Kidney (tissue), 14 donors: ENCODE measurements around the gene TEAD3. TPM values are rescaled to one million over a fixed set of nuclear protein-coding genes. Genes with fewer than 3 reads are reported as not detected.
A peak's percentile ranks its signal among the peaks of the same experiment; 100 is the strongest.

ENCODE experiments used
- DNase-seq, 5 donors: peaks; one replicate each; pipeline ENCODE4 v3.0.0-alpha.2; 2013 to 2020
- FAIRE-seq: peaks from 2 replicates; lab custom pipeline; 2012; peaks lifted over from hg19 to GRCh38; lab: Jason Lieb, UNC
- H3K27ac ChIP-seq, 2 donors: one replicate each; pipeline ENCODE4 v1.7.0; 2013; ENCODE audit warnings: low read depth in 2 of 2, low read length in 2 of 2, inconsistent platforms in 1 of 2
- H3K27me3 ChIP-seq: one replicate; pipeline ENCODE4 v1.7.1; 2013; ENCODE audit warnings: low read length, inconsistent platforms; ENCODE audit not compliant: control insufficient read depth, insufficient read depth
- H3K36me3 ChIP-seq, 3 donors: one replicate each; pipeline versions ENCODE4 v1.7.0 to v1.7.1; 2013; ENCODE audit warnings: low read length in 3 of 3, control low read depth in 1 of 3, inconsistent platforms in 1 of 3; ENCODE audit not compliant: insufficient read depth in 3 of 3, control insufficient read depth in 2 of 3
- H3K4me1 ChIP-seq, 3 donors: one replicate each; pipeline versions ENCODE4 v1.7.0 to v1.7.1; 2013; ENCODE audit warnings: low read length in 3 of 3, inconsistent platforms in 1 of 3, low read depth in 1 of 3; ENCODE audit not compliant: control insufficient read depth in 2 of 3, insufficient read depth in 2 of 3
- H3K4me3 ChIP-seq, 3 donors: one replicate each; pipeline versions ENCODE4 v1.7.0 to v1.8.1; 2013; ENCODE audit warnings: low read length in 3 of 3, control low read depth in 1 of 3, inconsistent platforms in 1 of 3
- H3K9ac ChIP-seq, 3 donors: one replicate each; pipeline versions ENCODE4 v1.7.0 to v1.7.1; 2013; ENCODE audit warnings: low read length in 3 of 3, control low read depth in 1 of 3, inconsistent platforms in 1 of 3
- H3K9me3 ChIP-seq, 3 donors: one replicate each; pipeline versions ENCODE4 v1.7.0 to v1.7.1; 2013; ENCODE audit warnings: low read length in 3 of 3, control low read depth in 1 of 3, inconsistent platforms in 1 of 3; ENCODE audit not compliant: control insufficient read depth in 2 of 3, insufficient read depth in 1 of 3
- CTCF ChIP-seq: IDR thresholded peaks from 3 replicates; pipeline ENCODE4 v1.5.1; 2012; ENCODE audit warnings: mild to moderate bottlenecking, moderate library complexity, borderline replicate concordance; ENCODE audit not compliant: insufficient read depth; ENCODE audit errors: extremely low read depth
- intact Hi-C: fragments of 100-400 bp; cut with DNase I; formaldehyde crosslinking; loops from one replicate; pipeline ENCODE4 v1.11.1; 2022
- polyA plus RNA-seq: library from polyadenylated mRNA; stranded (reverse); fragments of 350-450 nt; fragmentation: Illumina TruSeq; extraction: RNeasy Lipid Tissue Mini Kit (QIAGEN cat#74804); gene quantifications from one replicate; pipeline ENCODE4 v1.2.3, GENCODE V29; 2014; ENCODE audit warnings: low read depth, low replicate concordance; ENCODE audit not compliant: insufficient read depth
- total RNA-seq: library from RNA; stranded (reverse); fragmentation: NEBNext Ultra II Directional; extraction: Animal tissue kit (Norgen Biotek cat#: 25700); gene quantifications from one replicate; pipeline ENCODE4 v1.2.1, GENCODE V29; 2021
- donor health status: control.
- donor health status: control.
- donor health status: control.
- donor health status: control.
- donor health status: control.
- donor health status: DM: yes; HTN: yes; CAD: no.
- donor health status: Normal renal cell carcinoma (clear cell type).

TEAD3 gene
- total and polyA plus RNA-seq, 2 donors from 2014 or later, result 11.3 to 18.0 TPM

- intact Hi-C loops, result no loop called here
- H3K4me1 ChIP-seq, result peaks cover 3 to 9% (median 8%) of the 10 kb centered on the region in 3 donors
- TF ChIP-seq CTCF, result no peak
- H3K27ac ChIP-seq, result no peak overlapping the region
- FAIRE-seq, result no peak
- DNase-seq, result no peak
- H3K36me3 ChIP-seq, result peaks cover 0 to 18% (median 7%) of the 10 kb centered on the region in 3 donors
- H3K9me3 ChIP-seq, result no peaks in the 10 kb centered on the region
- H3K4me3 ChIP-seq, result no peak overlapping the region
- H3K9ac ChIP-seq, result no peak overlapping the region
- no peaks in the 10 kb centered on the region for H3K27me3 ChIP-seq
These were observed 23.1 kb downstream of the TEAD3 start for GRCh38 chr6:35473850-35474130.

DNA sequence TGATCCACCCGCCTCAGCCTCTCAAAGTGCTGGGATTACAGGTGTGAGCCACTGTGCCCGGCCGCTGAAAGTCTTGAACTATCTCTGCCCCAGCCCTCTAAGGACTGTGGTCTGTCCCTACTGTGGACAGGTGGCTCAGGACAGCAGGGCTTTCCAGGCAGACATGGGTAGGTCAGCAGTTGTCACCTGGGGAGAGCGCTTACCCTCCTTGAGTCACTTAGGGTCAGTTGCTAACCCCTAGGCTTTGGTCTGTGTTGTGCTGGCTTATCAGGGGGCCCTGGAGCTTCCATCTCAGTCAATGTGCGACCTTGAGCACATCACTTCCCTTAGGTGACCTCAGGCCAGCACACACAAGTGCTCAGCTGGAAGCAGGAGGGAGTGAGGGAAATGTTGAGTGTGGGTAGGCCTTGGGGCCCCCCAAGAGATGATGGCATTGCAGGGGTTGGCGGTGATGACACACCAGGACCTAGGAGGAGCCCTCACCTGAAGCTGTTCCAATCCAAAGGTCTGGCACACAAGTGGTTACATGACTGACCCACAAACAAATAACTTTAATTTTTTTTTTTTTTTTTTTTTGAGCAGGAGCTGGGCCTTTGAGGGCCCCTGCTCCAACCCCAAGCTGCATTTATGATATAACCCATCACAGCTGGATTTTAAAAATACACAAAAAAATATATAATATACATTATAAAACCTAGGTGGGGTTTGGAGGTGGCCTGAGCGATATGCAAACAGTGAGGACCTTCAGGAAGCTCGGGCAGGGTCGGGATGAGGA lies 23.6 kb downstream of the TEAD3 start:
- Histone ChIP-seq H3K9ac (no peak overlapping the region), H3K4me1 (peaks cover 3 to 9% (median 8%) of the 10 kb centered on the region in 3 donors), H3K9me3 (no peaks in the 10 kb centered on the region), H3K27ac (no peak overlapping the region), H3K27me3 (no peaks in the 10 kb centered on the region), H3K36me3 (peaks cover 0 to 18% (median 7%) of the 10 kb centered on the region in 3 donors), H3K4me3 (no peak overlapping the region)
- FAIRE-seq (no peak), DNase-seq (no peak)
- intact Hi-C loops, result no loop called here
- no peak for TF ChIP-seq CTCF

DNA sequence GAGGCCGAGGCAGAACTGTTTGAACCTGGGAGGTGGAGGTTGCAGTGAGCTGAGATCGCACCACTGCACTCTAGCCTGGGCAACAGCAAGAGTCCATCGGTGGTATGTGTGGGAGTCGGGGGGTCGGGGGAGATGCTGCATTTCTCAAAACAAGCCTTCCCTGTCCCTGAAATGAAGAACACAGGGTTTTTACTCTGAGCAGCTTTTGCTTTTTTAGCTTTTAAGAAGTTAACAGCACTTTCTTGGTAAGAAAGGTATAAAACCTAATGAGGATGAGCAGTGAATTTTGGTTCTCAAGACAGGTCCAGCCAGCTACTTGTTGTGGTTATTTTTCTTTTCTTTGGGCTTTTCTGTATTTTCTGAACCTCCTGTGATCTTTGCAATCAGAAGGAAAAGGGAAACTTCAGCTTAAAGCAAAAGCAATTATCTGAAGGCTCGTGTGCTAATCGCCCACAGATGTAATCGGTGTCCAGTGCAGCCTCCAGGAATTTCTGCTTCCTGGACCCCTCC lies 25.0 kb downstream of the TEAD3 start:
- FAIRE-seq, result no peak
- Histone ChIP-seq H3K27ac (peak overlapping the region in 1 of 2 donors; percentile 29), H3K9ac (no peak overlapping the region), H3K9me3 (no peaks in the 10 kb centered on the region), H3K4me1 (peaks cover 3 to 14% (median 12%) of the 10 kb centered on the region in 3 donors), H3K4me3 (no peak overlapping the region), H3K36me3 (peaks cover 0 to 18% (median 7%) of the 10 kb centered on the region in 3 donors), H3K27me3 (no peaks in the 10 kb centered on the region)
- no peak for DNase-seq
- no peak for TF ChIP-seq CTCF
- intact Hi-C loops, result no loop called here
